ENCODE results near the gene EXPH5. TPM values are rescaled to one million over a fixed set of nuclear protein-coding genes. Genes with fewer than 3 reads are reported as not detected.

The EXPH5 gene
- total RNA-seq, 2 donors from 2014 or later = 6.6 to 17.3 TPM

- no peaks in the 10 kb centered on the region for H3K9me3 ChIP-seq
- TF ChIP-seq CTCF (IDR thresholded peaks at IDR 0.05) (no peak), POLR2AphosphoS5 (IDR thresholded peaks at IDR 0.05) (no peak), POLR2A (IDR thresholded peaks at IDR 0.05) (no peak)
- no peak for DNase-seq (ENCODE audit: low spot score)
- no peaks in the 10 kb centered on the region for H3K27me3 ChIP-seq (replicated peaks; ENCODE audit: insufficient read depth)
- no peak overlapping the region for H3K27ac ChIP-seq
- H3K4me1 ChIP-seq (replicated peaks) = no peaks in the 10 kb centered on the region
- intact Hi-C loops (cut with DNase I) = no loop called here
- 90% methylated on average over 5 of the region's 5 CpGs for WGBS
- H3K4me3 ChIP-seq = no peak overlapping the region
- no peaks in the 10 kb centered on the region for H3K36me3 ChIP-seq
Observed at GRCh38 chr11:108536783-108537182, 56.8 kb downstream of the EXPH5 start.

GRCh38 chr11:108535384-108535955, 58.1 kb downstream of the EXPH5 start:
- Histone ChIP-seq H3K36me3 (no peaks in the 10 kb centered on the region), H3K4me3 (no peak overlapping the region), H3K27me3 (replicated peaks; ENCODE audit: insufficient read depth) (no peaks in the 10 kb centered on the region), H3K9me3 (no peaks in the 10 kb centered on the region), H3K4me1 (replicated peaks) (no peaks in the 10 kb centered on the region), H3K27ac (no peak overlapping the region)
- intact Hi-C loops (cut with DNase I) = no loop called here
- 79% methylated on average over 6 of the region's 6 CpGs for WGBS
- DNase-seq (ENCODE audit: low spot score) = no peak
- TF ChIP-seq CTCF (IDR thresholded peaks at IDR 0.05) (no peak), POLR2AphosphoS5 (IDR thresholded peaks at IDR 0.05) (no peak), POLR2A (IDR thresholded peaks at IDR 0.05) (no peak)

GRCh38 chr11:108534274-108534882, 59.2 kb downstream of the EXPH5 start:
- DNase-seq (ENCODE audit: low spot score) = no peak
- H3K4me1 ChIP-seq (replicated peaks) = no peaks in the 10 kb centered on the region
- no peaks in the 10 kb centered on the region for H3K36me3 ChIP-seq
- TF ChIP-seq CTCF (IDR thresholded peaks at IDR 0.05) (no peak), POLR2A (IDR thresholded peaks at IDR 0.05) (no peak), POLR2AphosphoS5 (IDR thresholded peaks at IDR 0.05) (no peak)
- H3K27ac ChIP-seq = no peak overlapping the region
- no peaks in the 10 kb centered on the region for H3K27me3 ChIP-seq (replicated peaks; ENCODE audit: insufficient read depth)
- intact Hi-C loops (cut with DNase I) = no loop called here
- H3K4me3 ChIP-seq = no peak overlapping the region
- no peaks in the 10 kb centered on the region for H3K9me3 ChIP-seq
- 67% methylated on average over 2 of the region's 2 CpGs for WGBS

GRCh38 chr11:108530426-108530825, 63.1 kb downstream of the EXPH5 start:
- no peak for DNase-seq (ENCODE audit: low spot score)
- TF ChIP-seq POLR2A (IDR thresholded peaks at IDR 0.05) (no peak), CTCF (IDR thresholded peaks at IDR 0.05) (no peak), POLR2AphosphoS5 (IDR thresholded peaks at IDR 0.05) (no peak)
- no peaks in the 10 kb centered on the region for H3K36me3 ChIP-seq
- no peak overlapping the region for H3K27ac ChIP-seq
- intact Hi-C loops (cut with DNase I) = no loop called here
- no peaks in the 10 kb centered on the region for H3K27me3 ChIP-seq (replicated peaks; ENCODE audit: insufficient read depth)
- 95% methylated on average over 5 of the region's 5 CpGs for WGBS
- H3K4me1 ChIP-seq (replicated peaks) = no peaks in the 10 kb centered on the region
- H3K9me3 ChIP-seq = no peaks in the 10 kb centered on the region
- no peak overlapping the region for H3K4me3 ChIP-seq

GRCh38 chr11:108527382-108527781, 66.2 kb downstream of the EXPH5 start:
- TF ChIP-seq CTCF (IDR thresholded peaks at IDR 0.05) (no peak), POLR2A (IDR thresholded peaks at IDR 0.05) (no peak), POLR2AphosphoS5 (IDR thresholded peaks at IDR 0.05) (no peak)
- no peak overlapping the region for H3K27ac ChIP-seq
- no peaks in the 10 kb centered on the region for H3K27me3 ChIP-seq (replicated peaks; ENCODE audit: insufficient read depth)
- intact Hi-C loops (cut with DNase I) = no loop called here
- H3K9me3 ChIP-seq = no peaks in the 10 kb centered on the region
- WGBS = 89% methylated on average over 6 of the region's 6 CpGs
- DNase-seq (ENCODE audit: low spot score) = no peak
- peaks cover 6% of the 10 kb centered on the region for H3K4me1 ChIP-seq (replicated peaks)
- no peaks in the 10 kb centered on the region for H3K36me3 ChIP-seq
- H3K4me3 ChIP-seq = no peak overlapping the region

All from prostate gland (tissue), 2 donors.